Lung microvascular endothelial cell (primary cell): ENCODE measurements around the gene SRRM5. TPM values are rescaled to one million over a fixed set of nuclear protein-coding genes. Genes with fewer than 3 reads are reported as not detected.

Experiments
- total RNA-seq: library from RNA; depleted of rRNA; stranded (reverse); fragments of >200 nt; gene quantifications from 2 replicates; pipeline ENCODE4 v1.2.1, GENCODE V29; 2014

Gene SRRM5
- total RNA-seq, 1 donor from 2014 or later = not detected

Other genes starting within 250 kb of the SRRM5 start
- gene TEX101, start 197.2 kb upstream of the SRRM5 start, total RNA-seq = not detected in 2 replicates
- gene LYPD3, start 146.5 kb upstream of the SRRM5 start, total RNA-seq = 0.22 and 0.79 TPM in 2 replicates
- gene PHLDB3, start 107.3 kb upstream of the SRRM5 start, total RNA-seq = 23.1 and 79.8 TPM in 2 replicates
- gene ETHE1, start 84.9 kb upstream of the SRRM5 start, total RNA-seq = 106 and 137 TPM in 2 replicates
- gene ZNF575, start 78.9 kb upstream of the SRRM5 start, total RNA-seq = 0.20 and 0.22 TPM in 2 replicates
- gene XRCC1, start 36.6 kb upstream of the SRRM5 start, total RNA-seq = 10.7 and 14.6 TPM in 2 replicates
- gene PINLYP, start 36.3 kb upstream of the SRRM5 start, total RNA-seq = 1.1 and 4.6 TPM in 2 replicates
- gene IRGQ, start 16.0 kb upstream of the SRRM5 start, total RNA-seq = 19.2 and 29.0 TPM in 2 replicates
- 5.9 and 9.1 TPM in 2 replicates for gene ZNF576, start 15.5 kb upstream of the SRRM5 start, total RNA-seq
- 58.6 and 69.8 TPM in 2 replicates for gene ZNF428, start 7.5 kb downstream of the SRRM5 start, total RNA-seq
- 10.5 and 23.0 TPM in 2 replicates for gene CADM4, start 27.8 kb downstream of the SRRM5 start, total RNA-seq
- gene PLAUR, start 58.1 kb downstream of the SRRM5 start, total RNA-seq = 7.3 and 13.9 TPM in 2 replicates
- gene IRGC, start 104.0 kb downstream of the SRRM5 start, total RNA-seq = not detected in 2 replicates
- gene SMG9, start 142.9 kb downstream of the SRRM5 start, total RNA-seq = 3.7 and 3.8 TPM in 2 replicates
- 0.22 TPM in 1 of 2 replicates, not detected in the other for gene KCNN4, start 168.9 kb downstream of the SRRM5 start, total RNA-seq
- 0.22 and 0.40 TPM in 2 replicates for gene LYPD5, start 190.4 kb downstream of the SRRM5 start, total RNA-seq
- gene ZNF283, start 215.2 kb downstream of the SRRM5 start, total RNA-seq = 5.0 and 8.5 TPM in 2 replicates